Measurements from ENCODE around the gene PGP. TPM values are rescaled to one million over a fixed set of nuclear protein-coding genes. Genes with fewer than 3 reads are reported as not detected.

PGP gene
- total RNA-seq, 1 experiment from 2014 or later: 36.2 TPM

DNA sequence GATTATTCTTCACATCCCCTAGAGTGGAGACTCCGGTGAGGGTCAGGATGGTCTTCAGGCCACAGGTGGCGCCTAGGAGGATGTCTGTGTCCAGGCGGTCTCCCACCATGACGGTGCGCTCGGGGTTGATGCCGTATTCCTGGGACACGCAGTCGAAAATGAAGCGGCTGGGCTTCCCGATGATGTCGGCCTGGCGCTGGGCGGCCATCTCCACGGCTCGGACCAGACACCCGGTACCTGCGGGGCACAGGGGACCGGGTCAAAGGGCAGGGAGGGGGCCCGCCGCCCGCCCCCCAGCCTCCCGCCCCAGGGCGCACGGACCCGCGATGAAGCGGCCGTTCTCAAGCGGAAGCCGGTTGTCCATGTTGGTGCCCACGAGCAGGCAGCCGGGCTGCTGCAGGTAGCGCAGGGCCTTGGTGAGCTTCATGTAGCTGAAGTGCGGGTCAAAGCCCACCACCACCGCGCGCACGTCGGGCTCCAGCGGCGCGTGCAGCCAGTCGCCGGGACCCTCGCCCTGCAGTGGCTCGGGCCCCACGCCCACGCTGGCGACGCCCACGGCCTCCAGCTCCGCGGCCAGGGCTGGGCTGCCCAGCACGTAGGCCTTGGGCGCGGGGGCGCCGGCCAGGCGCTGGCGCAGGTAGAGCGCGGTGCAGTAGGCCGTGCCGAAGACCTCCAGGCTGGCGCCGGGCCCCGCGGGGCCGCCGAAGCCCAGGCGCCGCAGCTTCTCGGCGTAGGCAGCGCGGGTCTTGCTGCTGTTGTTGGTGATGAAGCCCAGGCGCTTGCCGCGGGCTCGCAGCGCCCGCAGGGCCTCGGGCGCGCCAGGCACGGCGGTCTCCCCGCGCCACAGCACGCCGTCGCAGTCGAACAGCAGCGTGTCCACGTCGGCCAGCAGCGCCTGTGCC lies 572 bp downstream of the PGP start:
- TF ChIP-seq, protein P1, sequence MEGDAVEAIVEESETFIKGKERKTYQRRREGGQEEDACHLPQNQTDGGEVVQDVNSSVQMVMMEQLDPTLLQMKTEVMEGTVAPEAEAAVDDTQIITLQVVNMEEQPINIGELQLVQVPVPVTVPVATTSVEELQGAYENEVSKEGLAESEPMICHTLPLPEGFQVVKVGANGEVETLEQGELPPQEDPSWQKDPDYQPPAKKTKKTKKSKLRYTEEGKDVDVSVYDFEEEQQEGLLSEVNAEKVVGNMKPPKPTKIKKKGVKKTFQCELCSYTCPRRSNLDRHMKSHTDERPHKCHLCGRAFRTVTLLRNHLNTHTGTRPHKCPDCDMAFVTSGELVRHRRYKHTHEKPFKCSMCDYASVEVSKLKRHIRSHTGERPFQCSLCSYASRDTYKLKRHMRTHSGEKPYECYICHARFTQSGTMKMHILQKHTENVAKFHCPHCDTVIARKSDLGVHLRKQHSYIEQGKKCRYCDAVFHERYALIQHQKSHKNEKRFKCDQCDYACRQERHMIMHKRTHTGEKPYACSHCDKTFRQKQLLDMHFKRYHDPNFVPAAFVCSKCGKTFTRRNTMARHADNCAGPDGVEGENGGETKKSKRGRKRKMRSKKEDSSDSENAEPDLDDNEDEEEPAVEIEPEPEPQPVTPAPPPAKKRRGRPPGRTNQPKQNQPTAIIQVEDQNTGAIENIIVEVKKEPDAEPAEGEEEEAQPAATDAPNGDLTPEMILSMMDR (IDR thresholded peaks at IDR 0.05; ENCODE audit: insufficient read depth in 1 of 2, low read depth in 1 of 2, low read length in 1 of 2, severe bottlenecking in 1 of 2, unreplicated experiment in 1 of 2): no peak
- BruUV-seq (replicated peaks): no TSS peak
- no peak for DNase-seq
- no peaks in the 10 kb centered on the region for H3K9me3 ChIP-seq
- H3K4me3 ChIP-seq (ENCODE audit: low read depth, low read length): peak overlapping the region; percentile 75
- Mint-ChIP-seq H3K9me3 (ENCODE audit: unreplicated experiment) (no peaks in the 10 kb centered on the region), H3K4me3 (ENCODE audit: unreplicated experiment) (peak overlapping the region; percentile 74), H3K27ac (ENCODE audit: unreplicated experiment) (peak overlapping the region; percentile 66), H3K36me3 (ENCODE audit: insufficient read depth, unreplicated experiment) (peaks cover 51% of the 10 kb centered on the region), H3K27me3 (ENCODE audit: insufficient read depth, unreplicated experiment) (no peaks in the 10 kb centered on the region), H3K4me1 (ENCODE audit: low read depth, unreplicated experiment) (no peaks in the 10 kb centered on the region)
- POLR2A ChIA-PET: interaction anchor here (0.6 to 2.0 kb wide), 12 partner anchors 8 to 755 kb away, joined by 3 to 21 read pairs (median 4); partner anchors contain the start of genes E4F1, ECI1, KCTD5 and RPS2
- peaks cover 3% of the 10 kb centered on the region; the same call in 1 of the 2 replicates for H3K36me3 ChIP-seq (ENCODE audit: control insufficient read depth, insufficient read depth, low read length)
- H3K4me1 ChIP-seq: peaks cover 29% of the 10 kb centered on the region
- intact Hi-C loops (cut with micrococcal nuclease; ENCODE audit: unreplicated experiment): no loop called here
- CTCF ChIA-PET: interaction anchor here (1.0 to 1.6 kb wide), 4 partner anchors 19 to 216 kb away, joined by 4 to 10 read pairs (median 8); partner anchors contain the start of gene ECI1
- no peaks in the 10 kb centered on the region for H3K27me3 ChIP-seq (replicated peaks; ENCODE audit: control insufficient read depth, insufficient read depth, low read length)

DNA sequence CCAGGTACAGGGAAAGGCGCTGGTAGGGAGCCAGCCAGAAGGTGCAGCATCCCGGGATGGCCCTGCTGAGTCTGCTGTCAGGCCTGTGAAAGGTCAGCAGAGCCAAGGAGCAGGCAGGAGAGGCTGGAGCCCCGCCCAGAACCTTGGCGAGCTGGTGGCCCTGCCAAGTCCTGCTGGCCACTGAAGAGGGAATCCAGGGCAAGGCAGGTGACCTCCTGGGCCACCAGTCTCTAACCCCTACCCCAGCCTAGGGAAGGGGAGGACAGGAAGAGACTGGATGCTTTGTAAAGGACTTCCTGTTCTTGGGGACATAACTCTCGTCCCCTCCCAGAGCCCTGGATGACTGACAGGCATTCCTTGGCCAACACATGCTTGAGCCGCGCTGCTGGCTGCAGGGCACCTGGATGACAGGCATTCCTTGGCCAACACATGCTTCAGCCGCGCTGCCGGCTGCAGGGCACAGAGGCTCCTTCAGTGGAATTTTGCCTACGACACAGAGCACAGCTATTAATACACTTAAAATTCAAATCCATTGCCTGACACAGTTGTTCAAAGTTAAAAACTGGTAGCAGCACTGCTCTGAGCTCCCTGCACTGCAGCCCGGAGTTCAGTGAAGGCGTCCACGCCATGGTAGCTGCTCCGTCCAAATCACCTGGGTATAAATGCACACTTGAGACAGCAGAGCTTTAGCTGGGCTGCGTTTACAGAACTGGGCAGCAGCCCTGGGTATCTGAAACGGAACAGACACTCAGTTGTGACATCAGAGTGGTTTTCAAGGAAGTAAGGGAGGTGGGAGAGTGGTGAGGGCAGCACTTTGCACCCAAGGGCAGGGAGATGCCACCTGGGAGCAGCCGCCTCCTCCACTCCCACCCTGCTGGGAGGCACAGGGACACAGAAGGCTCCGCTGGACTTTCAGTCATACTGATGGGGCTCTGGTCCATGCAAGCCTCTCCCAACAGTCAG lies 2.0 kb downstream of the PGP start:
- Histone ChIP-seq H3K36me3 (ENCODE audit: control insufficient read depth, insufficient read depth, low read length) (peaks cover 3% of the 10 kb centered on the region; the same call in 1 of the 2 replicates), H3K4me3 (ENCODE audit: low read depth, low read length) (peak overlapping the region; percentile 75; the same call in 1 of the 2 replicates), H3K9me3 (no peaks in the 10 kb centered on the region), H3K4me1 (peaks cover 29% of the 10 kb centered on the region), H3K27me3 (replicated peaks; ENCODE audit: control insufficient read depth, insufficient read depth, low read length) (no peaks in the 10 kb centered on the region)
- TF ChIP-seq, protein P1 (IDR thresholded peaks at IDR 0.05; ENCODE audit: insufficient read depth in 1 of 2, low read depth in 1 of 2, low read length in 1 of 2, severe bottlenecking in 1 of 2, unreplicated experiment in 1 of 2): no peak
- Mint-ChIP-seq H3K27me3 (ENCODE audit: insufficient read depth, unreplicated experiment) (no peaks in the 10 kb centered on the region), H3K36me3 (ENCODE audit: insufficient read depth, unreplicated experiment) (peaks cover 65% of the 10 kb centered on the region), H3K4me1 (ENCODE audit: low read depth, unreplicated experiment) (peaks cover 2% of the 10 kb centered on the region), H3K4me3 (ENCODE audit: unreplicated experiment) (peak overlapping the region; percentile 73), H3K9me3 (ENCODE audit: unreplicated experiment) (no peaks in the 10 kb centered on the region), H3K27ac (ENCODE audit: unreplicated experiment) (peak overlapping the region; percentile 66)
- DNase-seq: no peak
- BruUV-seq (replicated peaks): TSS peak; percentile 61
- POLR2A ChIA-PET: no interaction called here
- intact Hi-C loops (cut with micrococcal nuclease; ENCODE audit: unreplicated experiment): no loop called here
- CTCF ChIA-PET: no interaction called here

DNA sequence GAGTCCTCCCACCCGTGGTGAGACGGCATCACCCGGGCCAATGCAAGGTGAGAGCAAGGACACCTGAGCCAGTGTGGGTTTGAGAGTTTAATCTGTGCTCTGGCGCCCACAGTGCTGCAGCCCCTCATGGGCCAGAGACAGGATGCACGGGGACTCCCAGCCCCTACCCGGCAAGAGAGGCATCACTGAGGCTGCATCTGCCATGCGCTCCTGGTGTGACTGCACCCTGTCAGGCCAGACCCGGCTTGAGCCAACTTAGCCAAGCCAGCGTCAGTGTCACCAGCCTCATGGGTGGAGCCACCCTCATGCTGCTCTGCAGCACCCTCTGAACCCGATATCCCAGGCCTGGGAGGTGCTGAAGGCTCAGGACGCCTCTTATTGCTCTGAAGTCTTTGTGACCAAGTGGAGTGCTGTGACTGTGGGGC lies 2.7 kb downstream of the PGP start:
- H3K4me3 Mint-ChIP-seq (ENCODE audit: unreplicated experiment): peak overlapping the region; percentile 73
- no peak for DNase-seq
- POLR2A ChIA-PET: no interaction called here
- Histone ChIP-seq H3K36me3 (ENCODE audit: control insufficient read depth, insufficient read depth, low read length) (peaks cover 6% of the 10 kb centered on the region), H3K4me3 (ENCODE audit: low read depth, low read length) (no peak overlapping the region), H3K9me3 (no peaks in the 10 kb centered on the region), H3K4me1 (peaks cover 29% of the 10 kb centered on the region), H3K27me3 (replicated peaks; ENCODE audit: control insufficient read depth, insufficient read depth, low read length) (no peaks in the 10 kb centered on the region)
- peaks cover 71% of the 10 kb centered on the region for H3K36me3 Mint-ChIP-seq (ENCODE audit: insufficient read depth, unreplicated experiment)
- CTCF ChIA-PET: no interaction called here
- H3K27me3 Mint-ChIP-seq (ENCODE audit: insufficient read depth, unreplicated experiment): no peaks in the 10 kb centered on the region
- H3K27ac Mint-ChIP-seq (ENCODE audit: unreplicated experiment): peak overlapping the region; percentile 66
- H3K9me3 Mint-ChIP-seq (ENCODE audit: unreplicated experiment): no peaks in the 10 kb centered on the region
- intact Hi-C loops (cut with micrococcal nuclease; ENCODE audit: unreplicated experiment): no loop called here
- no TSS peak for BruUV-seq (replicated peaks)
- TF ChIP-seq, protein P1 (IDR thresholded peaks at IDR 0.05; ENCODE audit: insufficient read depth in 1 of 2, low read depth in 1 of 2, low read length in 1 of 2, severe bottlenecking in 1 of 2, unreplicated experiment in 1 of 2): no peak
- H3K4me1 Mint-ChIP-seq (ENCODE audit: low read depth, unreplicated experiment): peaks cover 7% of the 10 kb centered on the region
